Liver (tissue), 9 donors: ENCODE results near the gene OMA1. TPM values are rescaled to one million over a fixed set of nuclear protein-coding genes. Genes with fewer than 3 reads are reported as not detected.

Source experiments
- DNase-seq: peaks from one replicate; pipeline ENCODE4 v3.0.0-alpha.2; 2017; ENCODE audit warnings: low spot score
- H3K27ac ChIP-seq, 2 donors: one replicate each; pipeline ENCODE4 v1.7.0; 2013; ENCODE audit warnings: inconsistent platforms in 2 of 2, low read length in 2 of 2, control low read depth in 1 of 2, low read depth in 1 of 2, mild to moderate bottlenecking in 1 of 2
- H3K27me3 ChIP-seq, 4 donors: one replicate each; pipeline versions ENCODE4 v1.6.1 to v1.7.0; 2013; ENCODE audit warnings: low read length in 3 of 4, inconsistent platforms in 1 of 4, mild to moderate bottlenecking in 1 of 4, moderate library complexity in 1 of 4; ENCODE audit not compliant: control insufficient read depth in 4 of 4, insufficient read depth in 4 of 4
- H3K36me3 ChIP-seq, 4 donors: one replicate each; pipeline versions ENCODE4 v1.6.1 to v1.7.0; 2013; ENCODE audit warnings: low read length in 3 of 4, mild to moderate bottlenecking in 3 of 4, low read depth in 1 of 4, moderate library complexity in 1 of 4; ENCODE audit not compliant: control insufficient read depth in 4 of 4, insufficient read depth in 3 of 4
- H3K4me1 ChIP-seq, 4 donors: one replicate each; pipeline versions ENCODE4 v1.6.1 to v1.7.0; 2013; ENCODE audit warnings: low read length in 3 of 4, mild to moderate bottlenecking in 3 of 4, moderate library complexity in 1 of 4; ENCODE audit not compliant: control insufficient read depth in 4 of 4, insufficient read depth in 4 of 4
- H3K4me3 ChIP-seq, 3 donors: one replicate each; pipeline versions ENCODE4 v1.6.1 to v1.7.0; 2013; ENCODE audit warnings: low read length in 3 of 3, control low read depth in 1 of 3, low read depth in 1 of 3, mild to moderate bottlenecking in 1 of 3
- H3K9ac ChIP-seq, 2 donors: one replicate each; pipeline ENCODE4 v1.7.0; 2013; ENCODE audit warnings: low read length in 2 of 2, mild to moderate bottlenecking in 2 of 2, moderate library complexity in 2 of 2, control low read depth in 1 of 2, low read depth in 1 of 2
- H3K9me3 ChIP-seq, 4 donors: one replicate each; pipeline versions ENCODE4 v1.6.1 to v1.7.0; 2013; ENCODE audit warnings: low read length in 3 of 4; ENCODE audit not compliant: control insufficient read depth in 4 of 4
- EGR1 ChIP-seq, 2 donors: IDR thresholded peaks; 2 replicates each; pipeline ENCODE4 v1.6.1; 2016 to 2018; ENCODE audit warnings: antibody characterized with exemption in 2 of 2, low read depth in 2 of 2
- FOXA1 ChIP-seq: IDR thresholded peaks from 2 replicates; pipeline ENCODE4 v1.6.1; 2016; ENCODE audit warnings: antibody characterized with exemption
- FOXA2 ChIP-seq: IDR thresholded peaks from 2 replicates; pipeline ENCODE4 v1.6.1; 2016; ENCODE audit warnings: antibody characterized with exemption
- GABPA ChIP-seq, 2 donors: IDR thresholded peaks in 1 of 2; conservative IDR thresholded peaks in 1 of 2; 2 replicates each; pipeline ENCODE4 v1.6.1; 2016; ENCODE audit warnings: antibody characterized with exemption in 2 of 2, mild to moderate bottlenecking in 1 of 2, moderate library complexity in 1 of 2
- HNF4A ChIP-seq, 2 donors: conservative IDR thresholded peaks; 2 replicates each; pipeline ENCODE4 v1.6.1; 2016; ENCODE audit warnings: antibody characterized with exemption in 2 of 2, mild to moderate bottlenecking in 2 of 2
- JUND ChIP-seq, 2 donors: IDR thresholded peaks; 2 replicates each; pipeline ENCODE4 v1.6.1; 2016; ENCODE audit warnings: antibody characterized with exemption in 2 of 2
- MAX ChIP-seq: IDR thresholded peaks from 2 replicates; pipeline ENCODE4 v1.6.1; 2016; ENCODE audit warnings: antibody characterized with exemption
- NR2F2 ChIP-seq: IDR thresholded peaks from 2 replicates; pipeline ENCODE4 v1.6.1; 2016; ENCODE audit warnings: antibody characterized with exemption
- RAD21 ChIP-seq, 2 donors: IDR thresholded peaks; 2 replicates each; pipeline ENCODE4 v1.6.1; 2016; ENCODE audit warnings: antibody characterized with exemption in 2 of 2, mild to moderate bottlenecking in 2 of 2
- REST ChIP-seq: IDR thresholded peaks from 2 replicates; pipeline ENCODE4 v1.6.1; 2016; ENCODE audit warnings: antibody characterized with exemption, mild to moderate bottlenecking
- RXRA ChIP-seq, 2 donors: IDR thresholded peaks; 2 replicates each; pipeline ENCODE4 v1.6.1; 2017 to 2018; ENCODE audit warnings: antibody characterized with exemption in 2 of 2, mild to moderate bottlenecking in 1 of 2
- SP1 ChIP-seq: IDR thresholded peaks from 2 replicates; pipeline ENCODE4 v1.6.1; 2018; ENCODE audit warnings: antibody characterized with exemption, mild to moderate bottlenecking
- TAF1 ChIP-seq: conservative IDR thresholded peaks from 2 replicates; pipeline ENCODE4 v1.6.1; 2016; ENCODE audit warnings: antibody characterized with exemption, mild to moderate bottlenecking
- YY1 ChIP-seq: IDR thresholded peaks from 2 replicates; pipeline ENCODE4 v1.6.1; 2016; ENCODE audit warnings: antibody characterized with exemption, mild to moderate bottlenecking
- WGBS: extraction: QIAGEN DNeasy Blood & Tissue Kit; methylation state at CpG from one replicate; pipeline ENCODE4 v1.1.7; 2013; 5-methylcytosine and 5-hydroxymethylcytosine counted together
- polyA plus RNA-seq, 2 donors: library from polyadenylated mRNA; stranded (reverse) in 1 of 2; unstranded in 1 of 2; fragments of 200-250 nt in 1 of 2; fragments of >200 nt in 1 of 2; fragmentation: Nextera tagmentation in 1 of 2; extraction: Ambion mirVana in 1 of 2; gene quantifications; one replicate each; pipeline versions ENCODE4 v1.2.1 to v1.2.3, GENCODE V29; 2013 to 2015
- total RNA-seq, 2 donors: library from RNA; depleted of rRNA; stranded (reverse); fragments of >200 nt; gene quantifications; one replicate each; pipeline ENCODE4 v1.2.3, GENCODE V29; 2014
- TF ChIP-seq, protein P1 (sequence below): fragments of 150-350 bp; IDR thresholded peaks from 2 replicates; pipeline ENCODE4 v1.5.1; 2017; ENCODE audit warnings: improper control_type of control experiment, low read depth, low read length; ENCODE audit not compliant: missing input control
- TF ChIP-seq, protein P2 (sequence below): IDR thresholded peaks from 2 replicates; pipeline ENCODE4 v1.6.1; 2016; ENCODE audit warnings: antibody characterized with exemption
- donor health status: healthy.
- donor health status: healthy.
- donor health status: healthy.
- donor health status: healthy.
- donor health status: healthy.

Gene OMA1
- total and polyA plus RNA-seq, 4 donors: 9.1 to 31.0 (median 16.1) TPM

GRCh38 chr1:58571616-58572015 lies 25.1 kb upstream of the OMA1 start:
- H3K27me3 ChIP-seq: peaks cover 0 to 9% (median 4%) of the 10 kb centered on the region in 4 donors
- no peak for DNase-seq
- H3K27ac ChIP-seq: no peak overlapping the region
- H3K9ac ChIP-seq: no peak overlapping the region
- TF ChIP-seq JUND (IDR thresholded peaks at IDR 0.05) (no peak), SP1 (no peak), REST (no peak), NR2F2 (no peak), RAD21 (IDR thresholded peaks at IDR 0.05) (no peak)
- H3K36me3 ChIP-seq: no peaks in the 10 kb centered on the region
- no peak overlapping the region for H3K4me3 ChIP-seq
- H3K9me3 ChIP-seq: no peaks in the 10 kb centered on the region
- peaks cover 0 to 6% (median 2%) of the 10 kb centered on the region in 4 donors for H3K4me1 ChIP-seq

- H3K4me1 ChIP-seq: no peaks in the 10 kb centered on the region
- TF ChIP-seq TAF1 (no peak), RXRA (IDR thresholded peaks at IDR 0.05) (no peak), FOXA1 (no peak), EGR1 (IDR thresholded peaks at IDR 0.05; ENCODE audit: low read depth in 2 of 2) (no peak), RAD21 (IDR thresholded peaks at IDR 0.05) (no peak), SP1 (no peak)
- TF ChIP-seq, protein P1, sequence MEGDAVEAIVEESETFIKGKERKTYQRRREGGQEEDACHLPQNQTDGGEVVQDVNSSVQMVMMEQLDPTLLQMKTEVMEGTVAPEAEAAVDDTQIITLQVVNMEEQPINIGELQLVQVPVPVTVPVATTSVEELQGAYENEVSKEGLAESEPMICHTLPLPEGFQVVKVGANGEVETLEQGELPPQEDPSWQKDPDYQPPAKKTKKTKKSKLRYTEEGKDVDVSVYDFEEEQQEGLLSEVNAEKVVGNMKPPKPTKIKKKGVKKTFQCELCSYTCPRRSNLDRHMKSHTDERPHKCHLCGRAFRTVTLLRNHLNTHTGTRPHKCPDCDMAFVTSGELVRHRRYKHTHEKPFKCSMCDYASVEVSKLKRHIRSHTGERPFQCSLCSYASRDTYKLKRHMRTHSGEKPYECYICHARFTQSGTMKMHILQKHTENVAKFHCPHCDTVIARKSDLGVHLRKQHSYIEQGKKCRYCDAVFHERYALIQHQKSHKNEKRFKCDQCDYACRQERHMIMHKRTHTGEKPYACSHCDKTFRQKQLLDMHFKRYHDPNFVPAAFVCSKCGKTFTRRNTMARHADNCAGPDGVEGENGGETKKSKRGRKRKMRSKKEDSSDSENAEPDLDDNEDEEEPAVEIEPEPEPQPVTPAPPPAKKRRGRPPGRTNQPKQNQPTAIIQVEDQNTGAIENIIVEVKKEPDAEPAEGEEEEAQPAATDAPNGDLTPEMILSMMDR: no peak
- no peak overlapping the region for H3K27ac ChIP-seq
- 79% methylated on average over 2 of the region's 2 CpGs for WGBS
- H3K27me3 ChIP-seq: peaks cover 0 to 7% (median 2%) of the 10 kb centered on the region in 4 donors
- no peaks in the 10 kb centered on the region for H3K9me3 ChIP-seq
- H3K36me3 ChIP-seq: no peaks in the 10 kb centered on the region
- no peak overlapping the region for H3K4me3 ChIP-seq
- no peak overlapping the region for H3K9ac ChIP-seq
- no peak for DNase-seq
Observed at GRCh38 chr1:58570817-58571216, 24.3 kb upstream of the OMA1 start.

- Histone ChIP-seq H3K4me1 (no peaks in the 10 kb centered on the region), H3K27me3 (peaks cover 0 to 3% (median 1%) of the 10 kb centered on the region in 4 donors), H3K9ac (no peak overlapping the region), H3K27ac (no peak overlapping the region), H3K4me3 (no peak overlapping the region), H3K9me3 (no peaks in the 10 kb centered on the region), H3K36me3 (no peaks in the 10 kb centered on the region)
- DNase-seq: no peak
- no peak for TF ChIP-seq MAX
- TF ChIP-seq FOXA1: no peak
- no peak for TF ChIP-seq YY1
- TF ChIP-seq SP1: no peak
- TF ChIP-seq HNF4A (conservative IDR thresholded peaks at IDR 0.05): no peak
- no peak for TF ChIP-seq RXRA (IDR thresholded peaks at IDR 0.05)
- TF ChIP-seq NR2F2: no peak
- TF ChIP-seq FOXA2: no peak
- no peak for TF ChIP-seq EGR1 (IDR thresholded peaks at IDR 0.05; ENCODE audit: low read depth in 2 of 2)
- no peak for TF ChIP-seq REST
- TF ChIP-seq, protein P2, sequence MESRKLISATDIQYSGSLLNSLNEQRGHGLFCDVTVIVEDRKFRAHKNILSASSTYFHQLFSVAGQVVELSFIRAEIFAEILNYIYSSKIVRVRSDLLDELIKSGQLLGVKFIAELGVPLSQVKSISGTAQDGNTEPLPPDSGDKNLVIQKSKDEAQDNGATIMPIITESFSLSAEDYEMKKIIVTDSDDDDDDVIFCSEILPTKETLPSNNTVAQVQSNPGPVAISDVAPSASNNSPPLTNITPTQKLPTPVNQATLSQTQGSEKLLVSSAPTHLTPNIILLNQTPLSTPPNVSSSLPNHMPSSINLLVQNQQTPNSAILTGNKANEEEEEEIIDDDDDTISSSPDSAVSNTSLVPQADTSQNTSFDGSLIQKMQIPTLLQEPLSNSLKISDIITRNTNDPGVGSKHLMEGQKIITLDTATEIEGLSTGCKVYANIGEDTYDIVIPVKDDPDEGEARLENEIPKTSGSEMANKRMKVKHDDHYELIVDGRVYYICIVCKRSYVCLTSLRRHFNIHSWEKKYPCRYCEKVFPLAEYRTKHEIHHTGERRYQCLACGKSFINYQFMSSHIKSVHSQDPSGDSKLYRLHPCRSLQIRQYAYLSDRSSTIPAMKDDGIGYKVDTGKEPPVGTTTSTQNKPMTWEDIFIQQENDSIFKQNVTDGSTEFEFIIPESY: no peak
- TF ChIP-seq GABPA (IDR thresholded peaks at IDR 0.05 in 1 of 2, conservative IDR thresholded peaks at IDR 0.05 in 1 of 2): no peak
Observed at GRCh38 chr1:58570094-58570493, 23.6 kb upstream of the OMA1 start.
